PC-9 (cell line): Measurements from ENCODE around the gene TMTC4.
"Not testable (repeated sequence)": the region's sequence is repeated elsewhere in the genome, so short reads cannot be mapped to it uniquely, and the experiment has no call there.

ENCODE experiments used
- EZH2 ChIP-seq: fragments of 200-600 bp; sonication (generic); IDR thresholded peaks from 2 replicates; pipeline ENCODE4 v1.8.0; 2017; ENCODE audit warnings: antibody characterized with exemption, low read depth
- TF ChIP-seq, protein P1 (sequence below): fragments of 200-600 bp; sonication (generic); conservative IDR thresholded peaks from 2 replicates; pipeline ENCODE4 v1.6.1; 2017; ENCODE audit warnings: mixed run types, antibody characterized with exemption, mild to moderate bottlenecking, moderate library complexity

DNA sequence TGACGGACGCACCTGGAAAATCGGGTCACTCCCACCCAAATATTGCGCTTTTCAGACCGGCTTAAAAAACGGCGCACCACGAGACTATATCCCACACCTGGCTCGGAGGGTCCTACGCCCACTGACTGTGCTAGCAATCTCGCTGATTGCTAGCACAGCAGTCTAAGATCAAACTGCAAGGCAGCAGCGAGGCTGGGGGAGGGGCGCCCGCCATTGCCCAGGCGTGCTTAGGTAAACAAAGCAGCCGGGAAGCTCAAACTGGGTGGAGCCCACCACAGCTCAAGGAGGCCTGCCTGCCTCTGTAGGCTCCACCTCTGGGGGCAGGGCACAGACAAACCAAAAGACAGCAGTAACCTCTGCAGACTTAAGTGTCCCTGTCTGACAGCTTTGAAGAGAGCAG lies 23.7 kb upstream of the TMTC4 start:
- TF ChIP-seq, protein P1, sequence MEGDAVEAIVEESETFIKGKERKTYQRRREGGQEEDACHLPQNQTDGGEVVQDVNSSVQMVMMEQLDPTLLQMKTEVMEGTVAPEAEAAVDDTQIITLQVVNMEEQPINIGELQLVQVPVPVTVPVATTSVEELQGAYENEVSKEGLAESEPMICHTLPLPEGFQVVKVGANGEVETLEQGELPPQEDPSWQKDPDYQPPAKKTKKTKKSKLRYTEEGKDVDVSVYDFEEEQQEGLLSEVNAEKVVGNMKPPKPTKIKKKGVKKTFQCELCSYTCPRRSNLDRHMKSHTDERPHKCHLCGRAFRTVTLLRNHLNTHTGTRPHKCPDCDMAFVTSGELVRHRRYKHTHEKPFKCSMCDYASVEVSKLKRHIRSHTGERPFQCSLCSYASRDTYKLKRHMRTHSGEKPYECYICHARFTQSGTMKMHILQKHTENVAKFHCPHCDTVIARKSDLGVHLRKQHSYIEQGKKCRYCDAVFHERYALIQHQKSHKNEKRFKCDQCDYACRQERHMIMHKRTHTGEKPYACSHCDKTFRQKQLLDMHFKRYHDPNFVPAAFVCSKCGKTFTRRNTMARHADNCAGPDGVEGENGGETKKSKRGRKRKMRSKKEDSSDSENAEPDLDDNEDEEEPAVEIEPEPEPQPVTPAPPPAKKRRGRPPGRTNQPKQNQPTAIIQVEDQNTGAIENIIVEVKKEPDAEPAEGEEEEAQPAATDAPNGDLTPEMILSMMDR = not testable (repeated sequence)
- TF ChIP-seq EZH2 = not testable (repeated sequence)
